Activated T-cell treated with anti-CD3 and anti-CD28 coated beads for 4 hours (primary cell): ENCODE measurements around the gene LGI4.

Source experiments
- DNase-seq: peaks from one replicate; pipeline ENCODE4 v3.0.0-alpha.2; 2020

LGI4 gene

GRCh38 chr19:35083691-35084508 lies 51.0 kb downstream of the LGI4 start:
- DNase-seq, result no peak

- no peak for DNase-seq
These were observed 53.7 kb downstream of the LGI4 start for GRCh38 chr19:35081201-35081600.

GRCh38 chr19:35080613-35081170 lies 54.2 kb downstream of the LGI4 start:
- no peak for DNase-seq

- DNase-seq, result no peak
These were observed 55.0 kb downstream of the LGI4 start for GRCh38 chr19:35079826-35080225.

GRCh38 chr19:35077411-35078223 lies 57.2 kb downstream of the LGI4 start:
- DNase-seq, result no peak

- no peak for DNase-seq
These were observed 58.2 kb downstream of the LGI4 start for GRCh38 chr19:35076657-35077056.

- no peak for DNase-seq
These were observed 58.9 kb downstream of the LGI4 start for GRCh38 chr19:35076026-35076370.

- no peak for DNase-seq
These were observed 59.4 kb downstream of the LGI4 start for GRCh38 chr19:35075202-35076025.
